ENCODE measurements around the gene PGAP2. TPM values are rescaled to one million over a fixed set of nuclear protein-coding genes. Genes with fewer than 3 reads are reported as not detected.
"Not testable (repeated sequence)": the region's sequence is repeated elsewhere in the genome, so short reads cannot be mapped to it uniquely, and the experiment has no call there.

The PGAP2 gene
- polyA plus RNA-seq, 5 donors, result 42.7 to 55.4 (median 50.2) TPM

DNA sequence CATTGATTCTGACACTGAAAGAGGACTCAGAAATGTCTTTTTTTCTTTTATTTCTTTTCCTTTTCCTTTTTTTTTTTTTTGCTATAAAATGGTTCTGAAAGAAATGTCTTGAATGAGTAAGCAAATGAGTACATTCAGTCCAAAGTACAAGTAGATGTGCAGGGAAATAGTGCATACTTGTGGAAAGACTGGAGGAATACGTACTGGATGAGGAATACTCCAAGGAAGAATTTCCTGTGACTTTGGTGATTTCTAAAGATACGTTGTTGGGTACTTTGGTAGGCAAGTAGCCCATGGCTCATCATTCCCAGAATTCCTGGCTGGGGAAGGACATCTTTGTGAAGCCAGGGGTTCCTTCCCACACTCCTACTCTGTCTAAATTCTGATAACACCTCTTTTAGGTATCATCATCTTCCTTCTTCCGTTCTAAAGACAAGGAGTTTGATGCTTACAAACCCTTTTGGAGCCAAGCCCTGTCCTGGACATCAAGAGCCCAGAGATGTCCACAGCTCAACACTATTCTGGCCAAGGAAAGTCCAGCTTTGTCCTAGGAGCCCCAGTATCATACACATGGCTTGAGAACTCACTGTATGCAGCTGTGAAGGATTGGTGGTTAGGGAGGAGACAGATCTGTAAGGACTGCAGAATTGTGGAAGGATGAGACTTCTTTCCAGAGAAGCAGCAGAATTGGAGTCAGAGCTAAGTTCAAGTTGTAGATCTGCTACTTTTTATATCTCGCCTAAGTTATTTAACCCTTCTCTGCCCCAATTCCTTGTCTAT, 6.2 kb upstream of the PGAP2 start:
- DNase-seq, result no peak

- no peak for DNase-seq
Observed at GRCh38 chr11:3803726-3804495, 4.4 kb upstream of the PGAP2 start.

DNA sequence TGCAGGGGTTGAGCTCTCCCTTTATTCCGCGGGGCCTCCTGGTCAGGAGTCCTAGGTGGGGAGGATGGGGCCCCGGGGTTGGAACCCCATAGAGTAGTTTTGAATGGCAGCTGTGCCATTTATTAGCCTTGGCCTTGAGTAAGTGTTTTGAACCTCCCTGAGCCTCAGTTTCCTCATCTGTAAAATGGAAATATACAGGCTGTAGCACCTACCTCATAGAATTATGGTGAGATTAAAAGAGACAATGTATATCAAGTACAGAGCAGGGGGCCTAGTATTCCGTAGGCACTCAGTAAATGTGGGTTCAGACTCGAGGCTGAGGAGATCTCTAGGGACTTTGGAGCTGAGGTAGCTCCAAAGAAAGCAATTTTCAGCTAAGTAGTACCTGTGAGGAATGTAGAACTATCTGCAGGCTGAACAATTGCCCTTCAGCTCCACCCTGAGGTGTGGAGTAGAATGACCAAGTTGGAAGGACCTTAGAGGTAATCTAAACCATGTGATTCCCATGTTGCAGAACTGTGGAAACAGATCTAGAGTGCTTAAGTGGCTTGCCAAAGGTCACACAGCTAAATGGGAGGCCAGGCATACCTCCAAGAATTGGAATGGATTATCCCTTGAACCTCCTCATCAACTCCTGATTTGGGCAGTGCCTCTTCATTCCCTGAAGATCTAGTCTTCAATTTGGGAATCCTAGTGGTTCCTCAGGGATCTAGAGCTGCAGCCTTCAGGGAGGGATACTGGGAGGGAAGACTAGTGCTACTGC, 682 bp downstream of the PGAP2 start:
- DNase-seq, result peak in 1 of 2 donors; percentile 17

DNA sequence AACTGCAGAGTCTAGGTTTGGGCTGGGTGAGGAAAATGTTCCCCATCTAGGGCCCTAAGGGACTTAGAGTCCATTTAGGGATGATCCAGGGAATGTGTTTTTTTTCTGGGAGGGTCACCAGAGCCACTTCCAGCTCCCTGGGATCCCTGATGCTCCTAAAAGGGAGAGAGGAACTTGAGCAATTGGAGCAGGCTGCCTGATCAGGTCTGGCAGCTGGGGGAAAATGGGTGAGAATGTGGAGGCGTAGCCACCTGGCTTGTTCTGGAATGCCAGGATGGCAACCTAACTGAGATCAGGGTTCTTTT, 1.2 kb downstream of the PGAP2 start:
- DNase-seq, result no peak

GRCh38 chr11:3810446-3810845, 2.1 kb downstream of the PGAP2 start:
- DNase-seq, result no peak

DNA sequence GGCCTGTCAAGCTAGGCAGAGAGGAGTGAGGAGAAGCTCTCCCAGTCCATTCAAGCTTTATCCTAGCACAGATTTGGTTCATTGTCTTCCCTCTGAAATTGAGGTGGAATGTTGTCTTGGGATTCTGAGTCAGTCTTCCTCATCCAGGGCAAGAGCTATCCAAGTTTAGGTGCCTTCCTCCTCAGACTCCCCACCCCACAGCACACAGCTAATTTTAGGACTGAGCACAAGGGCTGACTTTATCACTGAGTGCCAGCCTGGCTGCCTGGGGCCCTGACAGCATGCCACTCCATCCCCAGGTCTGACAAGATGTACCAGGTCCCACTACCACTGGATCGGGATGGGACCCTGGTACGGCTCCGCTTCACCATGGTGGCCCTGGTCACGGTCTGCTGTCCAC, 2.6 kb downstream of the PGAP2 start:
- DNase-seq, result no peak

GRCh38 chr11:3814832-3815231, 6.5 kb downstream of the PGAP2 start:
- DNase-seq, result not testable (repeated sequence)

GRCh38 chr11:3815845-3816244, 7.5 kb downstream of the PGAP2 start:
- DNase-seq, result peak in 1 of 2 donors; percentile 62

GRCh38 chr11:3816673-3817072, 8.3 kb downstream of the PGAP2 start:
- no peak for DNase-seq

- no peak for DNase-seq
Observed at GRCh38 chr11:3817181-3817800, 8.9 kb downstream of the PGAP2 start.

DNA sequence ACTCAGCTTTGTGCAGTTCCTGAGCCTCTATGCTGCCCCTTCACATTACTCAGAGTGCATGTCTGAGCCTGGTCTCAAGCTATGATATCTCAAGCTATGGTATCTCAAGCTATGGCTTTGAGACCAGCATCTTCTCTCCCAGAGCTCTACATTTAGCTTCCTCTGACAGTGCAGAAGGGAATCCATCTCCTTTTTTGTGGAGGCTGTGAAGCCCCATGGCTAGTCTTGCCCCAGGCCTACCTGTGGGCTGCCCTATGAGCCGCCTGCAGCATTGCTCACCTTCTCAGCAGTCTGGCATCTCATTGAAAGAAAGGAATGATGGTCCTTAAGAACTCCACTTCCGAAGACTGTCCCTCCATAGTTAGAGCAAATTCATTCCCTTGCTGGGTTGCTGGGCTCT, 12.6 kb downstream of the PGAP2 start:
- no peak for DNase-seq

DNA sequence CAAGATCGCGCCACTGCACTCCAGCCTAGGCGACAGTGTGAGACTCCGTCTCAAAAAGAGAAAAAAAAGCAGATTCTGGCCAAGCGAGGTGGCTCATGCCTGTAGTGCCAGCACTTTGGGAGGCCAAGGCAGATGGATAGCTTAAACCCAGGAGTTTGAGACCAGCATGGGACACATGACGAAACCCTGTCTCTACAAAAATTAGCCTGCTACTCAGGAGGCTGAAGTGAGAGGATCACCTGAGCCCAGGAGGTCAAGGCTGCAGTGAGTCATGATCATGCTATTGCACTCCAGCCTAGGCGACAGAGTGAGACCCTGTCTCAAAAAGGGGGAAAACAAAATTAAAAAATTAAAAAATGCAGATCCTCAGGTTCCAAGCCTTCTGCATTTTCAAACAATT, 14.0 kb downstream of the PGAP2 start:
- no peak for DNase-seq

- no peak for DNase-seq
Observed at GRCh38 chr11:3823303-3823702, 14.9 kb downstream of the PGAP2 start.

GRCh38 chr11:3823762-3824506, 15.6 kb downstream of the PGAP2 start:
- no peak for DNase-seq

- no peak for DNase-seq
Observed at GRCh38 chr11:3824714-3825472, 16.5 kb downstream of the PGAP2 start.

GRCh38 chr11:3825473-3826154, 17.3 kb downstream of the PGAP2 start:
- DNase-seq, result no peak

GRCh38 chr11:3826721-3827120, 18.4 kb downstream of the PGAP2 start:
- no peak for DNase-seq

- DNase-seq, result no peak
Observed at GRCh38 chr11:3827434-3828186, 19.2 kb downstream of the PGAP2 start.

DNA sequence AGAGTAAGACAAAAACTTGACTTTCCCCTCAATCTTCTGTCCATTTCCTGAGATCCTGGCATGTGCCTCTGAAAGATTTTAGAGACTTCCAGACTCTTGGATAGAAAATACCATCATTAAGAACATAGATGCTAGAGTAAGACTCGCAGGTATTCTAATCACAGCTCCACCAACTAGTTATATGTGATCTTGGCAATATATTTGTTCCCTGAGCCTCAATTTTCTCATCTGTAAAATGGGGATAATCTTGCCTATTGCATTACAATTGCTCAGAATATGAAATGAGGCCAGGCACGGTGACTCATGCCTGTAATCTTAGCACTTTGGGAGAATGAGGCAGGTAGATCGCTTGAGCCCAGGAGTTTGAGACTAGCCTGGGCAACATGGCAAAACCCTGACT, 21.7 kb downstream of the PGAP2 start:
- no peak for DNase-seq

Measured in right lung (tissue), 5 donors.